ENCODE measurements around the gene KIF14. TPM values are rescaled to one million over a fixed set of nuclear protein-coding genes. Genes with fewer than 3 reads are reported as not detected.

The KIF14 gene
- total RNA-seq, 4 donors from 2014 or later: 0.03 to 0.19 (median 0.07) TPM

DNA sequence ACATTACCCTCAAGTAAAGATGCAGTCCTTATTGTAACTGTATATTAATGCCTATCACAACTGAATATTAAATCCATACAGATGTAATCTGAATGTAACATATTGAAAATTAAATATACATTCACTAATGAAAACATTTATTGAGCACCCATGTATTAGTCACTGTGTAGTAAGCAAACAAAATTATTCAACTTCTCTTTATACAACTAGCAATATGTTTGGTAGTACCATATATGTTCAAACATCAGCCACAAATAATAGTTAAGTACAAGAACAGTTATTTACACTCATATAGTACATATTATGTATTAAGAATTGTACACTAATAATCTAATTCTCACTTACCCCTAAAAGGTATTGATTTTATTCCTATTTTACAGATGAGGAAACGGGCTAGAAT lies 17.9 kb downstream of the KIF14 start:
- Histone ChIP-seq H3K9me3 (no peaks in the 10 kb centered on the region), H3K27ac (no peak overlapping the region), H3K4me3 (no peak overlapping the region), H3K4me1 (no peaks in the 10 kb centered on the region), H3K27me3 (no peaks in the 10 kb centered on the region), H3K36me3 (no peaks in the 10 kb centered on the region)
- DNase-seq (no peak), ATAC-seq (no peak)
- intact Hi-C loops (cut with DNase I; ENCODE audit: low total_unique reads) (no loop called here), in situ Hi-C loops (cut with MboI; ENCODE audit: low sequenced_read_pairs in 4 of 4) (loop anchor here in 1 of 4 donors (25.0 kb wide), 1 partner anchor 435 kb away; no protein-coding TSS in a partner anchor)
- TF ChIP-seq CTCF (IDR thresholded peaks at IDR 0.05 in 4 of 5, conservative IDR thresholded peaks at IDR 0.05 in 1 of 5) (no peak), POLR2A (IDR thresholded peaks at IDR 0.05) (no peak)

DNA sequence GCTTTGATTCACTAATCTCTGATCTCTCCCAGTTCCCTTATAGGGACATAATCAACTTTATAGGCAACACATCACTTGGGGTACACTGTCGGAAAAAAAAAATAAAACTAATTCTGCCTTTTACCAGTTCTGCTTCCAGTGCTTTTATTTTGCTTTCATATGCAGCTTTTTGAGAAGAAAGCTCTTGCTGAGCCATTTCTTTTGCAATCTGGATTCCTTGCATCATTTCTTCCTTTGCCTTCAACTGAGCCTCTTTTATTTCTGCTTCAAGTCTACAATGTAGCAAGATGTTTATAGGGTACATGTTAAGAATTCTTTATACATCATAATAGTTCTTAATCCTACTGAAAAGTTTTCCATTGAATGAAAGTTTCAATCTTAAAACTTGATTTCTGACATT lies 30.6 kb downstream of the KIF14 start:
- no peaks in the 10 kb centered on the region for H3K36me3 ChIP-seq
- no peaks in the 10 kb centered on the region for H3K27me3 ChIP-seq
- H3K4me3 ChIP-seq: no peak overlapping the region
- TF ChIP-seq CTCF (IDR thresholded peaks at IDR 0.05 in 4 of 5, conservative IDR thresholded peaks at IDR 0.05 in 1 of 5) (no peak), POLR2A (IDR thresholded peaks at IDR 0.05) (no peak)
- no peak overlapping the region for H3K27ac ChIP-seq
- in situ Hi-C loops (cut with MboI; ENCODE audit: low sequenced_read_pairs in 4 of 4): no loop called here
- no peaks in the 10 kb centered on the region for H3K4me1 ChIP-seq
- ATAC-seq (no peak), DNase-seq (no peak)
- no peaks in the 10 kb centered on the region for H3K9me3 ChIP-seq
- intact Hi-C loops (cut with DNase I; ENCODE audit: low total_unique reads): no loop called here

DNA sequence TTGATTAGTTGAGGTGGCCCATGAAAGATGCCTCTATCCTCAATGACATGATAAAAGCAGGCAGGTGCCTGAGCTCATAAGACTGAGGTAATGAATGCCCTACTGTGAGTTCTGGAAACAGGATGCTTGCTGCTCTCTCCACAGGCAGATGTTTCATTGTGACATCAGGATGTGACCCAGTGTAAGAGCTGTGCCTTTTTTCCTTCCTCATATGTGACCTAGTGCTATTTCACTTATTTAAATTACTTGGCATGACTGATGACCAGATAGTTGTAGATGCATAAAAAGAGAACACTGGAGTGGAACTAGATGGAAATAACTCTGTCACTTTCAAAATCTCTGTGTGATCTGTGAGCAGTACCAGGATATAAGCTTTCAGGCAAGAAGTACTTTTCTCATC lies 31.9 kb downstream of the KIF14 start:
- intact Hi-C loops (cut with DNase I; ENCODE audit: low total_unique reads) (no loop called here), in situ Hi-C loops (cut with MboI; ENCODE audit: low sequenced_read_pairs in 4 of 4) (no loop called here)
- DNase-seq: no peak
- TF ChIP-seq CTCF (IDR thresholded peaks at IDR 0.05 in 4 of 5, conservative IDR thresholded peaks at IDR 0.05 in 1 of 5): no peak
- no peak for TF ChIP-seq POLR2A (IDR thresholded peaks at IDR 0.05)
- H3K36me3 ChIP-seq: no peaks in the 10 kb centered on the region
- H3K4me1 ChIP-seq: no peaks in the 10 kb centered on the region
- H3K27ac ChIP-seq: no peak overlapping the region
- no peak for ATAC-seq
- no peaks in the 10 kb centered on the region for H3K27me3 ChIP-seq
- no peak overlapping the region for H3K4me3 ChIP-seq
- H3K9me3 ChIP-seq: no peaks in the 10 kb centered on the region

DNA sequence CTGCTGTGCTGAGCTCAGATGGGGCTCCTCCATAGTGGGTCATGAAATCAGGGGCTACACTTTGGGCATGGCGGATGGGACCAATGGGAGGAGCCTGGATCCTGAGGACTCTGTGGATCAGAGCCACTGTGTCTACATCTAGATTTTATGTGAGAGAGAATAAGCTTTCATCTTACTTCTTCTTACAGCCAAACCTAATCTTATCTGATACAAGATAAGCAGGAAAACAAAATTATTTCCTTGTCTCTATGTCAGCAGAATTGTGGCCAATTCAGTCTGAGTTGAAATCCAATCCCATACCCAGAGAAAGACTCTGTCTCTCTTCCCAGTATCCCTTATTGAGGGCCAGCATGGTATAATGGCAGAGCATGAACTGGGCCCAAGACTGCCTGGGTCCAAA lies 56.2 kb downstream of the KIF14 start:
- H3K4me3 ChIP-seq: no peak overlapping the region
- intact Hi-C loops (cut with DNase I; ENCODE audit: low total_unique reads): no loop called here
- H3K4me1 ChIP-seq: no peaks in the 10 kb centered on the region
- no peaks in the 10 kb centered on the region for H3K27me3 ChIP-seq
- no peak for ATAC-seq
- no peaks in the 10 kb centered on the region for H3K9me3 ChIP-seq
- H3K36me3 ChIP-seq: no peaks in the 10 kb centered on the region
- no peak overlapping the region for H3K27ac ChIP-seq
- in situ Hi-C loops (cut with MboI; ENCODE audit: low sequenced_read_pairs in 4 of 4): no loop called here
- no peak for TF ChIP-seq CTCF (IDR thresholded peaks at IDR 0.05 in 4 of 5, conservative IDR thresholded peaks at IDR 0.05 in 1 of 5)
- no peak for TF ChIP-seq POLR2A (IDR thresholded peaks at IDR 0.05)
- no peak for DNase-seq

GRCh38 chr1:200561856-200562214 lies 58.7 kb downstream of the KIF14 start:
- intact Hi-C loops (cut with DNase I; ENCODE audit: low total_unique reads): no loop called here
- DNase-seq: no peak
- in situ Hi-C loops (cut with MboI; ENCODE audit: low sequenced_read_pairs in 4 of 4): no loop called here

More at GRCh38 chr1:200561856-200562214, 58.7 kb downstream of the KIF14 start:
- no peak for ATAC-seq
- Histone ChIP-seq H3K4me3 (no peak overlapping the region), H3K27ac (no peak overlapping the region), H3K27me3 (no peaks in the 10 kb centered on the region), H3K4me1 (no peaks in the 10 kb centered on the region), H3K9me3 (no peaks in the 10 kb centered on the region), H3K36me3 (no peaks in the 10 kb centered on the region)
- TF ChIP-seq CTCF (IDR thresholded peaks at IDR 0.05 in 4 of 5, conservative IDR thresholded peaks at IDR 0.05 in 1 of 5) (no peak), POLR2A (IDR thresholded peaks at IDR 0.05) (no peak)
